SK-N-MC (cell line): Measurements from ENCODE around the gene NANOS3.

Source experiments
- EZH2 ChIP-seq: fragments of 200-600 bp; sonication (generic); IDR thresholded peaks from one replicate; pipeline ENCODE4 v1.6.1; 2017; ENCODE audit warnings: antibody characterized with exemption
- POLR2AphosphoS5 ChIP-seq: IDR thresholded peaks from 2 replicates; pipeline ENCODE4 v1.6.1; 2012; ENCODE audit warnings: mild to moderate bottlenecking, low read depth, low read length, borderline replicate concordance

DNA sequence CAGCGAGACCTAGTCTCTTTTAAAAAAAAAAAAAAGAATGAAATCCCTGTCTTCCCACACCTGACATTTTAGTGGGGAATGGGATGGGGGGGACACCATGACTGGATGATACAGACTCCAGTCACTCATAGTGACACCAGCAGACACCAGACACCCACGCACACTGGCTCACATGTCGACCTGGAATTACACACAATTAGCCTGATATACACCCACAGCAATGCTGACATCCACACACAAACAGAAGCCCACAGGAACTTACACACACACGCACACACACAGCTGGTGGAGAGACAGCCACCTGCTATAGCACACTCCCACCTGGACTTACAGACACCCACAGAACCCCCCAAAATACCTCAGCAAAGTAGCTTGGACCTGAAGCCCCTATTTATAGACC, 8.3 kb upstream of the NANOS3 start:
- no peak for TF ChIP-seq POLR2AphosphoS5
- no peak for TF ChIP-seq EZH2
